H9 (cell line): ENCODE results near the gene TPP2. TPM values are rescaled to one million over a fixed set of nuclear protein-coding genes. Genes with fewer than 3 reads are reported as not detected.

Experiments used
- DNase-seq: peaks from one replicate; pipeline ENCODE4 v3.0.0-alpha.2; 2017
- H2AFZ ChIP-seq: one replicate; pipeline ENCODE4 v1.6.1; 2013; ENCODE audit warnings: mild to moderate bottlenecking, low read length, control low read depth, moderate library complexity
- H2AK5ac ChIP-seq: 2 replicates; pipeline ENCODE4 v1.6.1; 2013; ENCODE audit warnings: low read length, control low read depth, mixed read lengths; ENCODE audit not compliant: insufficient read length
- H2BK120ac ChIP-seq: one replicate; pipeline ENCODE4 v1.6.1; 2013; ENCODE audit warnings: low read depth, mild to moderate bottlenecking, low read length, control low read depth, inconsistent platforms; ENCODE audit not compliant: poor library complexity, severe bottlenecking
- H2BK12ac ChIP-seq: 2 replicates; pipeline ENCODE4 v1.6.1; 2013; ENCODE audit warnings: low read length, control low read depth, mixed read lengths, low read depth; ENCODE audit not compliant: insufficient read length
- H2BK15ac ChIP-seq: 2 replicates; pipeline ENCODE4 v1.6.1; 2013; ENCODE audit warnings: low read depth, low read length, control low read depth
- H2BK20ac ChIP-seq: one replicate; pipeline ENCODE4 v1.6.1; 2013; ENCODE audit warnings: low read depth, mild to moderate bottlenecking, low read length, control low read depth, inconsistent platforms; ENCODE audit not compliant: poor library complexity, severe bottlenecking
- H2BK5ac ChIP-seq: 2 replicates; pipeline ENCODE4 v1.6.1; 2013; ENCODE audit warnings: low read length, control low read depth, mixed read lengths; ENCODE audit not compliant: insufficient read length
- H3K14ac ChIP-seq: 2 replicates; pipeline ENCODE4 v1.6.1; 2013; ENCODE audit warnings: low read length, control low read depth; ENCODE audit not compliant: insufficient read depth
- H3K18ac ChIP-seq: 2 replicates; pipeline ENCODE4 v1.6.1; 2013; ENCODE audit warnings: low read depth, mild to moderate bottlenecking, mixed read lengths, low read length, control low read depth; ENCODE audit not compliant: insufficient read length
- H3K23ac ChIP-seq: 2 replicates; pipeline ENCODE4 v1.6.1; 2013; ENCODE audit warnings: low read length, control low read depth, mixed read lengths, low read depth; ENCODE audit not compliant: insufficient read length
- H3K23me2 ChIP-seq: 2 replicates; pipeline ENCODE4 v1.6.1; 2013; ENCODE audit warnings: low read depth, mild to moderate bottlenecking, mixed read lengths, low read length, control low read depth; ENCODE audit not compliant: insufficient read length, poor library complexity, severe bottlenecking
- H3K27ac ChIP-seq: 2 replicates; pipeline ENCODE4 v1.5.1; 2013; ENCODE audit warnings: low read length, control low read depth, mixed read lengths, low read depth; ENCODE audit not compliant: insufficient read length
- H3K27me3 ChIP-seq: 2 replicates; pipeline ENCODE4 v1.6.1; 2013; ENCODE audit warnings: low read length, control low read depth, inconsistent platforms; ENCODE audit not compliant: insufficient read depth
- H3K4ac ChIP-seq: 2 replicates; pipeline ENCODE4 v1.6.1; 2013; ENCODE audit warnings: low read depth, mild to moderate bottlenecking, control low read depth, inconsistent platforms, low read length, moderate library complexity
- H3K4me1 ChIP-seq: 2 replicates; pipeline ENCODE4 v1.6.1; 2013; ENCODE audit warnings: low read length, control low read depth, inconsistent platforms; ENCODE audit not compliant: insufficient read depth
- H3K4me2 ChIP-seq: 2 replicates; pipeline ENCODE4 v1.6.1; 2013; ENCODE audit warnings: low read length, control low read depth, mixed read lengths; ENCODE audit not compliant: insufficient read length, insufficient read depth
- H3K56ac ChIP-seq: 2 replicates; pipeline ENCODE4 v1.6.1; 2013; ENCODE audit warnings: low read depth, mild to moderate bottlenecking, mixed read lengths, low read length, control low read depth; ENCODE audit not compliant: insufficient read length
- H3K79me1 ChIP-seq: 2 replicates; pipeline ENCODE4 v1.6.1; 2013; ENCODE audit warnings: low read depth, mild to moderate bottlenecking, moderate library complexity, low read length, control low read depth, inconsistent platforms; ENCODE audit not compliant: insufficient read depth, poor library complexity, severe bottlenecking
- H3K79me2 ChIP-seq: 2 replicates; pipeline ENCODE4 v1.6.1; 2013; ENCODE audit warnings: low read length, control low read depth, inconsistent platforms; ENCODE audit not compliant: insufficient read depth
- H3K9ac ChIP-seq: 2 replicates; pipeline ENCODE4 v1.6.1; 2013; ENCODE audit warnings: low read length, control low read depth, mixed read lengths; ENCODE audit not compliant: insufficient read length; ENCODE audit errors: extremely low read depth
- H3K9me3 ChIP-seq: one replicate; pipeline ENCODE4 v1.6.1; 2013; ENCODE audit warnings: low read depth, low read length, inconsistent platforms; ENCODE audit not compliant: control insufficient read depth
- H3T11ph ChIP-seq: one replicate; pipeline ENCODE4 v1.6.1; 2013; ENCODE audit warnings: mild to moderate bottlenecking, low read length, control low read depth, inconsistent platforms
- H4K20me1 ChIP-seq: one replicate; pipeline ENCODE4 v1.6.1; 2013; ENCODE audit not compliant: control insufficient read depth, insufficient read length, insufficient read depth
- H4K5ac ChIP-seq: 2 replicates; pipeline ENCODE4 v1.6.1; 2013; ENCODE audit warnings: low read depth, mild to moderate bottlenecking, mixed read lengths, low read length, control low read depth; ENCODE audit not compliant: insufficient read length
- H4K8ac ChIP-seq: replicated peaks from 2 replicates; pipeline ENCODE4 v1.6.1; 2013; ENCODE audit warnings: low read length, control low read depth, mixed read lengths, low read depth; ENCODE audit not compliant: insufficient read length
- H4K91ac ChIP-seq: 2 replicates; pipeline ENCODE4 v1.6.1; 2013; ENCODE audit warnings: low read depth, mild to moderate bottlenecking, moderate library complexity, mixed read lengths, low read length, control low read depth; ENCODE audit not compliant: insufficient read length
- H3K27ac Mint-ChIP-seq, 3 experiments: 2 replicates in 2 of 3; 3 replicates in 1 of 3; pipeline ENCODE4 v1.8.0; 2020 to 2021; ENCODE audit warnings: mixed read lengths in 3 of 3, mild to moderate bottlenecking in 1 of 3, moderate library complexity in 1 of 3
- H3K27me3 Mint-ChIP-seq: 2 replicates; pipeline ENCODE4 v1.8.0; 2021; ENCODE audit warnings: low read depth, mild to moderate bottlenecking, moderate library complexity, mixed read lengths
- H3K36me3 Mint-ChIP-seq, 3 experiments: 2 replicates in 2 of 3; 3 replicates in 1 of 3; pipeline ENCODE4 v1.8.0; 2020 to 2021; ENCODE audit warnings: low read depth in 3 of 3, mixed read lengths in 3 of 3; ENCODE audit not compliant: insufficient read depth in 1 of 3
- H3K4me1 Mint-ChIP-seq, 2 experiments: 2 replicates each; pipeline ENCODE4 v1.8.0; 2020; ENCODE audit warnings: mixed read lengths in 2 of 2
- H3K4me3 Mint-ChIP-seq, 2 experiments: 2 replicates in 1 of 2; 3 replicates in 1 of 2; pipeline ENCODE4 v1.8.0; 2020 to 2021; ENCODE audit warnings: mild to moderate bottlenecking in 2 of 2, mixed read lengths in 2 of 2, moderate library complexity in 1 of 2
- H3K9me3 Mint-ChIP-seq, 2 experiments: 2 replicates in 1 of 2; 3 replicates in 1 of 2; pipeline ENCODE4 v1.8.0; 2020; ENCODE audit warnings: mild to moderate bottlenecking in 2 of 2, mixed read lengths in 2 of 2, moderate library complexity in 1 of 2
- WGBS: extraction: QIAGEN DNeasy Blood & Tissue Kit; methylation state at CpG from one replicate; pipeline ENCODE4 v1.1.7; 2013; ENCODE audit warnings: missing lambda C conversion rate, low lambda C conversion rate, mixed read lengths; ENCODE audit not compliant: insufficient read length; ENCODE audit errors: extremely low coverage; 5-methylcytosine and 5-hydroxymethylcytosine counted together
- total RNA-seq: library from RNA; stranded (reverse); gene quantifications from 2 replicates; pipeline ENCODE4 v1.2.1, GENCODE V29; 2021
- TF ChIP-seq, protein P1 (sequence below): fragments of 200-600 bp; sonication (generic); conservative IDR thresholded peaks from 3 replicates; pipeline ENCODE4 v1.8.0; 2021; ENCODE audit warnings: antibody characterized with exemption, mild to moderate bottlenecking

The TPP2 gene
- total RNA-seq, 1 experiment from 2014 or later: 63.5 TPM

DNA sequence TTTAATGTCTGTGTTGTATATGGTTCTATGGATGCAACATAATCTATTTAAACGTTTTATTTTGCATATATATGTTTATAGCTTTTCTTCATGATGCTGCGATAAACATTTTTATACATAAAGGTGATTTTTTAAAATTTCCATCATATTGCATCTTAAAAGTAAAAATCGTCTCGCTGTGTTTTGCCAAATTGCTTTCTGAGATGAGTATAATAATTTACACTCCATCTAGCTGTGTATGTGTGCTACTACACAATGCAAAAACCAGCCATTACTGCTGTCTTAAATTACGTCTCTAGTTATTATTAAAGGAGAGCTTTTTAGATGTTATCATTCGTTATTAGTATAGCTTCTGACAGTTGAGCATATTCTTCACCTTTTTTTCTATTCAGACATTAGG lies 60.8 kb downstream of the TPP2 start:
- no peaks in the 10 kb centered on the region for H3K79me2 ChIP-seq
- TF ChIP-seq, protein P1, sequence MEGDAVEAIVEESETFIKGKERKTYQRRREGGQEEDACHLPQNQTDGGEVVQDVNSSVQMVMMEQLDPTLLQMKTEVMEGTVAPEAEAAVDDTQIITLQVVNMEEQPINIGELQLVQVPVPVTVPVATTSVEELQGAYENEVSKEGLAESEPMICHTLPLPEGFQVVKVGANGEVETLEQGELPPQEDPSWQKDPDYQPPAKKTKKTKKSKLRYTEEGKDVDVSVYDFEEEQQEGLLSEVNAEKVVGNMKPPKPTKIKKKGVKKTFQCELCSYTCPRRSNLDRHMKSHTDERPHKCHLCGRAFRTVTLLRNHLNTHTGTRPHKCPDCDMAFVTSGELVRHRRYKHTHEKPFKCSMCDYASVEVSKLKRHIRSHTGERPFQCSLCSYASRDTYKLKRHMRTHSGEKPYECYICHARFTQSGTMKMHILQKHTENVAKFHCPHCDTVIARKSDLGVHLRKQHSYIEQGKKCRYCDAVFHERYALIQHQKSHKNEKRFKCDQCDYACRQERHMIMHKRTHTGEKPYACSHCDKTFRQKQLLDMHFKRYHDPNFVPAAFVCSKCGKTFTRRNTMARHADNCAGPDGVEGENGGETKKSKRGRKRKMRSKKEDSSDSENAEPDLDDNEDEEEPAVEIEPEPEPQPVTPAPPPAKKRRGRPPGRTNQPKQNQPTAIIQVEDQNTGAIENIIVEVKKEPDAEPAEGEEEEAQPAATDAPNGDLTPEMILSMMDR: peak; percentile 44; the same call in 1 of the 3 replicates
- peaks cover 25 to 50% (median 49%) of the 10 kb centered on the region in 3 experiments for H3K36me3 Mint-ChIP-seq
- H4K20me1 ChIP-seq: no peaks in the 10 kb centered on the region
- no peak overlapping the region for H3K9ac ChIP-seq
- H3K9me3 Mint-ChIP-seq: no peaks in the 10 kb centered on the region
- H3K14ac ChIP-seq: no peak overlapping the region
- H3K4me3 Mint-ChIP-seq: no peak overlapping the region
- H2BK12ac ChIP-seq: no peak overlapping the region
- no peak overlapping the region for H3K27ac Mint-ChIP-seq
- H2AFZ ChIP-seq: no peak overlapping the region
- no peak overlapping the region for H4K91ac ChIP-seq
- H4K5ac ChIP-seq: no peak overlapping the region
- no peaks in the 10 kb centered on the region for H3K27me3 ChIP-seq
- H3K23ac ChIP-seq: no peak overlapping the region
- H3K23me2 ChIP-seq: no peaks in the 10 kb centered on the region
- H3K18ac ChIP-seq: no peak overlapping the region
- H3K27ac ChIP-seq: no peak overlapping the region
- WGBS: no CpG with 5 or more reads among the region's 6 CpGs
- no peak overlapping the region for H2BK5ac ChIP-seq
- DNase-seq: no peak
- H3K27me3 Mint-ChIP-seq: no peaks in the 10 kb centered on the region
- H2BK15ac ChIP-seq: no peak overlapping the region
- no peaks in the 10 kb centered on the region for H3K4me1 Mint-ChIP-seq
- H2BK120ac ChIP-seq: no peak overlapping the region
- H3T11ph ChIP-seq: no peak overlapping the region
- H2AK5ac ChIP-seq: no peak overlapping the region
- H2BK20ac ChIP-seq: no peak overlapping the region
- no peaks in the 10 kb centered on the region for H3K9me3 ChIP-seq
- no peak overlapping the region for H3K4me2 ChIP-seq
- H3K79me1 ChIP-seq: no peaks in the 10 kb centered on the region
- no peak overlapping the region for H3K56ac ChIP-seq
- no peaks in the 10 kb centered on the region for H3K4me1 ChIP-seq
- H3K4ac ChIP-seq: no peak overlapping the region
- H4K8ac ChIP-seq: no peak overlapping the region
